ENCODE data around the gene TMTC1.

Gene TMTC1

DNA sequence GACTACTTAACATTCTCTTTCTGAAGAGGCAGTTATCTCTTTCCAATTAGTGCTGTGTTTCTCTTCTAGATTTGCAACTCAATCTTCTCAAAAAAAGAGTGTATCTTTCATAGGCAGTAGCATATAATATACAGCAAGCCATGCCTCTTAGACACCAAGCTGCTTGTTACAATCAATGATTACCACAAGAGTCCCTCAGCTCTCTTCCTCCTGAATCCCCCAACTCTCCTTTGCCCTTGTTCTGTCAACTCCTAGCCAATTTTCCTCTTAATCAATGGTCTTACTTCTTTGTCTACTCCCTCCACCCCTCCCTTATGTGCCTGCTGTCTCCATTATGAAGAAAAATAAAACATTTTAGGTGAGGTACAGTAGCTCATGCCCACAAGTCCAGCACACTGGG is 2.6 kb downstream of the TMTC1 start:
- DNase-seq (ENCODE audit: low read depth in 2 of 2, low spot score in 1 of 2) = no peak

- DNase-seq (ENCODE audit: low read depth in 2 of 2, low spot score in 1 of 2) = no peak
These were observed 3.7 kb downstream of the TMTC1 start for GRCh38 chr12:29780084-29780483.

DNA sequence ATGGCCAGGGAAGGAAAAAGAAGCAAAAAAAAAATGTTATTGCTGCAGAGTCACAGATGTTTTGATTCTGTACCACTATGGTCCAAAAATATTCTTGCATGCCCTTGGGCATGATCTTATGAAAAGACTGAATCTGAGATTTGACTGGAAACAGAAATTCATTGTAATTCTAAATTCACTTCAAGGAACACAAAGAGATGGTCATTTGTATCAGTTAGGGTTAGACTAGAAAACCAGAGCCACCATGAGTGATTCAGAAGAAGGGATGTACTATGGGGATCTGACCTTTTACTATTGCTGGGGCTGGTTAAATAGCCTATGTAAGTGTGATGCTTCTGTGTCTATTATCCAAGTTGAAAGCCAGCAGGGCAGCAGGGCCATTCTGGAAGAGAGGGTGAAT is 5.2 kb downstream of the TMTC1 start:
- no peak for DNase-seq (ENCODE audit: low read depth in 2 of 2, low spot score in 1 of 2)

- no peak for DNase-seq (ENCODE audit: low read depth in 2 of 2, low spot score in 1 of 2)
These were observed 10.7 kb downstream of the TMTC1 start for GRCh38 chr12:29773076-29773475.

- no peak for DNase-seq (ENCODE audit: low read depth in 2 of 2, low spot score in 1 of 2)
These were observed 12.0 kb downstream of the TMTC1 start for GRCh38 chr12:29771786-29772185.

DNA sequence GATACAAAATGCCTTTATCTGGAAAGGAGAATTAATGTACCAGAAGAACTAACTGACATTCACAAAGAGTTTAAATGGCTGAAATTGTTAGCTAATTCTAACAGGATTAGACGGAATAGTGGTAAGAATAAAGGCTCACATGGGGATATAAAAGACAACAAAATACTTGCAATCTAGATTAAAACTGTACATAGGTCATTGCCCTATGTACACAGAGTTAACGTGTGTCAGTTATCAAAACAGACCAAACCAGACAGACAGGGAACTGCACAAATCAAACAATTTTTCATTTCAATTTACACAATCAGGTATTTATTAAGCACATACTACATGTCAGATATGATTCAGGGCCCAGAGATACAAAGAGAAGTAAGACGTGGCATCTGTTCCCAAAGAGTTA is 12.6 kb downstream of the TMTC1 start:
- no peak for DNase-seq (ENCODE audit: low read depth in 2 of 2, low spot score in 1 of 2)

- DNase-seq (ENCODE audit: low read depth in 2 of 2, low spot score in 1 of 2) = no peak
These were observed 14.4 kb downstream of the TMTC1 start for GRCh38 chr12:29769162-29769858.

DNA sequence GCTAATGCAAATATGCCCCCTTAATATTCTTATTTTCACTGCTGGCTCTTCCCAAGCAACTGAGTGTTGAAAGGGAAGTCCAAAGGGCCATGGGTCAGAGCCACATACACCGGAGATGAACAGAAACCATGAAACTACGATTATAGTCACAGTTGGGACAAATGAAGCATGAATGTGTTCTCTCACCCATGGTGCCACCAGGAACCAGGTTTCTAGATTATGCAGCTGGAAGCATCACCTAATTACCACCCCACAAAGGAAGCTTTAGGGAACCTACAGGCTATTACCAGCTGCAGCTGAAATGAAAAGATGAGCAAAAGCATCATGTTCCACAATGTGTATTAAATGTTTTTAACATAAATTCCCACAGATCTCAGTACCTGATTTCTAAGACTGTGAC is 15.4 kb downstream of the TMTC1 start:
- no peak for DNase-seq (ENCODE audit: low read depth in 2 of 2, low spot score in 1 of 2)

- DNase-seq (ENCODE audit: low read depth in 2 of 2, low spot score in 1 of 2) = no peak
These were observed 20.4 kb downstream of the TMTC1 start for GRCh38 chr12:29763301-29763683.

- no peak for DNase-seq (ENCODE audit: low read depth in 2 of 2, low spot score in 1 of 2)
These were observed 21.0 kb downstream of the TMTC1 start for GRCh38 chr12:29762637-29763300.

DNA sequence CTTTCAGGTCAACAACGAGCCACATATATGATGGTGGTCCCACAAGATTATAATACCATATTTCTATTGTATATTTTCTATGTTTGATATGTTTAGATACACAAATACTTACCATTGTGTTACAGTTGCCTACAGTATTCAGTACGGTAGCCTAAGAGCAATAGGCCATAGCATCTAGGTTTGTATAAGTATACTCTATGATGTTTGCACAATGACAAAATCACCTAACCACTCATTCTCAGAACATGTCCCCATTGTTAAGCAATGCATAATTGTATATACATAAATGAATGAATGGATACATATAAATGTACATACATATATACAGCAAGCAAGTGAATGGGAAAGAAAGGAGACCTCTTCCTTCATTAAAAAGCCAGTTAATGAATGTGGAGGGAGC is 23.8 kb downstream of the TMTC1 start:
- no peak for DNase-seq (ENCODE audit: low read depth in 2 of 2, low spot score in 1 of 2)

DNA sequence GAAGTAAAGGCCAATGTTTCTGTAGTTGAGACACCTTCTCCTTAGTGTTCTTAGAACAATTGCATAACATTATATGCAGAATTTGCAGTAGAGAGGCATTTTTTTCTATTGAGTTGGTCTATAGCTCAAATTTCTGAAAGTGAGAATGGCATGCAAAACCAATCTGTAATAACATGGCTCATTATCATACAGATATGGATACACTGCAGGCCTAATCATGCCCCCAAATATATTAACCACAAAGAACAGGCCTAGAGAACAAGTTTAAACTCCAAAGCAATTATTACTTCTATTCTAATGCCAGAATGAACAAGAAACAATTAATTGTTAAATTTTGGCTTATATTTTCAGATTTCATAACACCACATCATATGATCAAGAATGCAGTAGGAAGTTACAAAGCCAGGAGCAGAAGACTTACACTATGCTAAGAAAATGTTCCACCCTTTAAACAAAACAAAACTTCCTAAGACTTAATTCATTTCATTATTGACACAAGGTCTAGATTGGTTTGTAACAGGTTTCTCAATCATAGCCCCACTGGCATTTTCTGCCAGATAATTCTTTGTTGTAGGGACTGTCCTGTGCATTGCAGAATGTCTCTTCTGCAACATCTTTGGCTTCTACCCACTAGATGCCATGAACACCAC is 26.9 kb downstream of the TMTC1 start:
- no peak for DNase-seq (ENCODE audit: low read depth in 2 of 2, low spot score in 1 of 2)

DNA sequence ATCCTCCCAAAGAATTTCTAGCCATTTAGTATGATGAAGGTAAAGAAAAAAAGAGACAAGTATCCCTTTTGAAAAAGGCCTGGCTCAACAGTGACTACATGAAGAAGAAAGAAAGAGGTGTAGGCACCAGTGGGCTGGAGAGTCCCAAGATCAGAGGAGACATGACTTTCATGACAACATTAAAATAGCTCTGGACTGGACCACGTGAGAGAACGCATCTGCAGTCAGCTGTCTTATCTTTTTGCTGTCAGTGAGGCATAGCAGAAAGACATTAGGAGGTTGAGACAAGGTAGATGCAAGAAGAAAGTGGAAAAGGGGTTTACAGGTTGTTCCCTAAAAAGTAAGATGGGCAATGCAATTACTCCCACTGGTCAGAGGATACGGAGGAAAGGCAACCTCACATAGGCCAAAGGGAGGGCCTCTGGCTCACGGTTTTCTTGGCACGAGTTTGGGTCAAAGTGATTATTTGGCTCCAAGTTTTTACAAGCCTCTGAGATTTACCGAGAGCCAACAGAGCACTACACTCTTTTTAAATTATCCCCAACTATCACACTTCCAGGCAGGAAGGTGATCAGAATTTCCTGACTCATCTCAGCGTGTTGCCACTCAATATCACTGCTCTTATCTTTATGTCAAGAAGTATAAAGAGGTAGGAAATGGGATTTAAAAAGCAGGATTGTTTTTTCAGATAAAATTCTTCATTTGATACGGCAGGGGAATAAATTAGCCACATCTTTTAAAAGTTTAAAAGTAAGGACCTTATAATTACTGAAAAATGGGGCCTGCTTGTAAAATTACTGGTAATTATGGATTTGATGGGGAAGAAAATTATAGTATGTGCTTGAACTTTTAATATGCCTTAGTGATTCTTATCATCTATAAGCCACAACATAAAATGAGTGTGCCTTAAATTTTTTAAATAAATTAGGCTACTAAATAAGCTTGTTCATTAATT is 29.2 kb downstream of the TMTC1 start:
- no peak for DNase-seq (ENCODE audit: low read depth in 2 of 2, low spot score in 1 of 2)

DNA sequence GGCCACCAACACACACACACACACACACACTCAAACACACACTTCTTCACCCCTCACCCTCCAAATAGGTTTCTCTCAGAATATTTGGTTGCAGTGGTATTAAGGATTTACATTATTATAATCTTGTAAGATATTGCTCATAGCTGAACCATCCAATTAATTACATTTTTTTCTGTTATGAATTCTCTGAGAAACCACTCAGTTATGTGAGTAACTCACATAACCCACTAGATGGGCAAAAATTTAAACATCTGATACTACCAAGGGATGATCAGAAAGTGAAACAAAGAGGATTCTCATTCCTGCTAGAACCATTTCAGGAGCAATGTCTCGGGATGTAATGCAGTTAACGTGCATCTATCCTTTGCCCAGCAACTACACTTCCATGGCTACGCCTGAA is 31.6 kb downstream of the TMTC1 start:
- DNase-seq (ENCODE audit: low read depth in 2 of 2, low spot score in 1 of 2) = no peak

- DNase-seq (ENCODE audit: low read depth in 2 of 2, low spot score in 1 of 2) = no peak
These were observed 32.1 kb downstream of the TMTC1 start for GRCh38 chr12:29751676-29752075.

DNA sequence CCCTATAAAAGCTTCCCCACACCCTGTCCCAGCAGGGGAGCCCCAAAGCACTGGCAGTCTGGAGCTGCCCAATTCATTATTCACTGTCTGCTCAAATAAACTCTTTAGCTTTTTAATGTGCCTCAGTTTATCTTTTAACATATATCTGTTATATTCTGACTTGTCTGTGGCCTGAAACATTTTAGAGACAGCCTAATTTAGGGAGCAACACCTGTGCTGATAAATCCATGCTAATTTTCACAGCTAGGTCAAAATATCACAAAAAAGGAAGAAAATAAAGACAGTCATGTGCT is 32.9 kb downstream of the TMTC1 start:
- no peak for DNase-seq (ENCODE audit: low read depth in 2 of 2, low spot score in 1 of 2)

DNA sequence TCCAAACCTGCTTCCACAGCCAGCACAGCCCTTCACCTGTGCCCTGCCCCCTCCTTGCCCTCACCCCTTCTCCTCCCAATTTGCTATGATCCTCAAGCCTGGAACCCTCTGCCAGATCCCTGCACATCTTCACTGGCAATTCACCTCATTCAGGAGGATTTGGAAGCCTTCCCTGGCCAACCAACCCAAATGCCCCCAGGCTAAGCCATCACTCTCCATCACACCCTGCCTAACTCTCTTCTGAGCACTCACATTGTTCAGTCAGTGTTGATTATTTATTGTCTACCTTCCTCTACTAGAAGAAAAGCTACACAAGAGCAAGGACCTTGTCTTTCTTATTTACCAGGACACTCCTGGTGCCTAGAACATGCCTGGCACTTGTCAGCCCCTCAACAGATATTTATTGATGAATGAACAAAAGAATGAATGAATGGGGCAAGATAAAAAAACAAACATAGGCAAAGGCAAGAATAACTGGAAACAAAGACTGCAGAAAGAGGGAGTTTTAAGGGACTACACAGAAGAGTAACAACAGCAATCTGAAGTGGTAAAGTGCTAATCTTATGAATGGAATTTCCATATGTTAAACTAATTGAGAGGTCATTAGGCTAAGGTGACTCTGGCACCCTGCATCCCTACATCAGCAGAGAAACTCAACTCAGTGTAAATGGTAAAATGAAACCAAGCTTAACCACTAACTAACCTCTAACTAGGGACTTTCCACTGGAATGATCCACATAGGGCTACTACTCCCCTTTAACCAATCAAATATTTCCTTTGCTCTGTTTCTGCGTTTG is 33.4 kb downstream of the TMTC1 start:
- DNase-seq (ENCODE audit: low read depth in 2 of 2, low spot score in 1 of 2) = no peak

- no peak for DNase-seq (ENCODE audit: low read depth in 2 of 2, low spot score in 1 of 2)
These were observed 39.4 kb downstream of the TMTC1 start for GRCh38 chr12:29744365-29744764.

- no peak for DNase-seq (ENCODE audit: low read depth in 2 of 2, low spot score in 1 of 2)
These were observed 39.9 kb downstream of the TMTC1 start for GRCh38 chr12:29743801-29744200.

- DNase-seq (ENCODE audit: low read depth in 2 of 2, low spot score in 1 of 2) = no peak
These were observed 40.7 kb downstream of the TMTC1 start for GRCh38 chr12:29743077-29743476.

DNA sequence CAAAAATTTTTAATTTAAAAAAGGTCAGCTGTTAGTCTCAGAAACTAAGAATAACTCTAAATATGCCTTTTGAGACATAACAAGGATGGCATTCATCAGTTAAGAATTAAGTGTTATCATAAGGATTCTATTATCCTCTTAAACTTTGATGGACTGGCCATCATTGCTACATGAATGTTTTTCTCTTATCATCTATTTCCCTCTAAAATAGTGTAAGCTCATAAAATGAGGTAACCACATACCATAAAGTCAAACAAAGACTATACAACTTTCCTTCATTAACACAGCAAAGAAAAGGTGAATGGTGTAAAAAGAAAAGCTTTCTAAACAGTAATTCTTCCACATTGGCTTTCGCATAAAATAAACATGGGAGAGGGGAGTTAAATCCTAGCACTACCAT is 41.1 kb downstream of the TMTC1 start:
- no peak for DNase-seq (ENCODE audit: low read depth in 2 of 2, low spot score in 1 of 2)
